ENCODE measurements around the gene VPS72. TPM values are rescaled to one million over a fixed set of nuclear protein-coding genes. Genes with fewer than 3 reads are reported as not detected.

VPS72 gene
- total and polyA plus RNA-seq, 9 of the 15 experiments (the other 6 are each of a cell fraction or from before 2014, with no cell fraction given): 7.2 to 131 (median 75.7) TPM

- TF ChIP-seq ZNF407 (IDR thresholded peaks at IDR 0.05; ENCODE audit: low read depth) (peak; percentile 91), DEAF1 (CRISPR knock-in tag; IDR thresholded peaks at IDR 0.05) (no peak), MLX (CRISPR knock-in tag; conservative IDR thresholded peaks at IDR 0.05) (no peak), BDP1 (IDR thresholded peaks at IDR 0.05; ENCODE audit: insufficient read depth, insufficient read length) (no peak), HNRNPLL (IDR thresholded peaks at IDR 0.05; ENCODE audit: low read depth, low read length, poor library complexity, severe bottlenecking) (no peak), MTA3 (IDR thresholded peaks at IDR 0.05; ENCODE audit: borderline replicate concordance) (peak; percentile 91), HEY1 (CRISPR knock-in tag; IDR thresholded peaks at IDR 0.05; ENCODE audit: borderline replicate concordance) (no peak), HCFC1 (IDR thresholded peaks at IDR 0.05; ENCODE audit: low read depth, low read length) (no peak), ZBTB34 (CRISPR knock-in tag; IDR thresholded peaks at IDR 0.05) (no peak)
These were observed 8.5 kb upstream of the VPS72 start, which contains the start of gene PIP5K1A (continued) for GRCh38 chr1:151198254-151199127.

Data from K562 (cell line).